ENCODE results near the gene GPSM1. TPM values are rescaled to one million over a fixed set of nuclear protein-coding genes. Genes with fewer than 3 reads are reported as not detected.
A peak's percentile ranks its signal among the peaks of the same experiment; 100 is the strongest.
"Not testable (repeated sequence)": the region's sequence is repeated elsewhere in the genome, so short reads cannot be mapped to it uniquely, and the experiment has no call there.

Gene GPSM1
- total RNA-seq, 2 donors from 2014 or later, result 8.5 to 12.3 TPM

GRCh38 chr9:136310273-136311030 is 16.9 kb upstream of the GPSM1 start:
- DNase-seq (ENCODE audit: low spot score in 2 of 2), result no peak

GRCh38 chr9:136311051-136312008 is 16.0 kb upstream of the GPSM1 start:
- DNase-seq (ENCODE audit: low spot score in 2 of 2) (no peak), ATAC-seq (peak in 1 of 2 donors; percentile 37)
- Mint-ChIP-seq H3K9me3 (peaks cover 12 to 13% of the 10 kb centered on the region in 2 donors), H3K36me3 (peaks cover 10 to 21% of the 10 kb centered on the region in 2 donors), H3K27ac (no peak overlapping the region)

More at GRCh38 chr9:136310273-136311030, 16.9 kb upstream of the GPSM1 start:
- Mint-ChIP-seq H3K27ac (no peak overlapping the region), H3K36me3 (peaks cover 9 to 12% of the 10 kb centered on the region in 2 donors), H3K9me3 (peaks cover 5 to 9% of the 10 kb centered on the region in 2 donors)
- ATAC-seq, result no peak

GRCh38 chr9:136312009-136312375 is 15.3 kb upstream of the GPSM1 start:
- ATAC-seq, result no peak
- Mint-ChIP-seq H3K27ac (no peak overlapping the region), H3K9me3 (peaks cover 14 to 15% of the 10 kb centered on the region in 2 donors), H3K36me3 (peaks cover 10 to 22% of the 10 kb centered on the region in 2 donors)
- no peak for DNase-seq (ENCODE audit: low spot score in 2 of 2)

- Mint-ChIP-seq H3K36me3 (peaks cover 10 to 22% of the 10 kb centered on the region in 2 donors), H3K27ac (no peak overlapping the region), H3K9me3 (peaks cover 14 to 15% of the 10 kb centered on the region in 2 donors)
- DNase-seq (ENCODE audit: low spot score in 2 of 2) (peak in 1 of 2 donors; percentile 55), ATAC-seq (peak; percentile 75 to 89)
Measured at GRCh38 chr9:136312436-136312835, 14.9 kb upstream of the GPSM1 start.

DNA sequence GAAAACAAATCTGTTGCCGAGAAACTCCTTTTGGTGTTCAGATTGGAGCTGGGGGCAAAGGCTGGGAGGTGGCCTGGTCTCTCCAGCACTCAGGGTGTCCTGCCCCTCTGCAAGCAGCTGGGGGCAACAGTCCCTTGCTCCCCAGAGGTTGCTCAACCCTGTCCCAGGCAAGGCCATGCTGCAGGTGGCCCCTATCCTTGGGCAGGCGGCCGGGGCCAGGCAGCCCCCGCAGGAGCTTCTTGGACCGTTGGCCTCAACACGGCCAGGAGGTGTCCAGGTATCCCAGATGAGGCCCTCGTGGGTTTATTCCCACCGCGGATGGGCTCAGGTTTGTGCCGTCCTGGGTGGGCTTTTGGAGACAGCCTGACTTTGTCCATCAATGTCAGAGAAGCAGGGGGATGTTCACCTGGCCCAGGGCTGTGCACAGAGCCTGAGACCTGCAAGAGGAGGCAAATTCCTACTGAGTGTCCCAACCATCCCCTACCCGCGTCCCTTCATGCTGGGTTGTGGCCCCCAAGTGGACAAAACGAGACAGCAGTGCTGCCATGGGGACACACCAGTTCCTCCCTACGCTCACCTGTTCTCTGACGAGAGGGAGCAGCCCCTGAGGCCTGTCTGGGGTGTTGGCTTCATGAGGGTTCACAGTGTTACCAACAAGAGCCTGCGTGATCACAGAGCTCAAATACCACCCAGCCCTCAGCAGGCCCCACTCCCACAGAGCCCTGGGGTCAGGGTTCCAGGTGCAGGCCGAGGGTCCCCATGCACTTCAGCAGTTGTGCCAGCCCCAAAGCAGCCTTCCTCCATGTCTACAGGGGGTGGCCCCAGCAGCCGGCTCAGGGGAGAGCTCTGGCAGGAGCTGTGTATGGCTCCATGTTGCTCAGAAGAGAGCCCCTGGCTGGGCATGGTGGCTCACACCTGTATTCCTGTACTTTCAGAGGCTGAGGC is 14.0 kb upstream of the GPSM1 start:
- H3K9me3 Mint-ChIP-seq, result peaks cover 14 to 15% of the 10 kb centered on the region in 2 donors
- ATAC-seq (no peak), DNase-seq (ENCODE audit: low spot score in 2 of 2) (no peak)
- H3K27ac Mint-ChIP-seq, result no peak overlapping the region
- peaks cover 10 to 22% of the 10 kb centered on the region in 2 donors for H3K36me3 Mint-ChIP-seq

DNA sequence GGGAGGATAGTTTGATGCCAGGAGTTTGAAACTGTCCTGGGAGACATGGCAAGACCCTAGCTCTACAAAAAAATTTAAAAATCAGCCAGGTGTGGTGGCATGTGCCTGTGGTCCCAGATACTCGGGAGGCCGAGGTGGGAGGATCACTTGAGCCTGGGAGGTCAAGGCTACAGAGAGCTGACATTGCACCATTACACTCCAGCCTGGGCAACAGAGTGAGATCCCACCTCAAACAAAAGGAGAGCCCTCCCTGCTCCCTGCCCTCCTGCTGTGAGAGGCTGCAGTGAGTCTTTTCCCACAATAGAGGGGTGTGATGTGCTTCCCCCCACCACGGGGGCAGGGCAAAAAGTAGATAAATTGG is 13.3 kb upstream of the GPSM1 start:
- Mint-ChIP-seq H3K36me3 (peaks cover 10 to 22% of the 10 kb centered on the region in 2 donors), H3K27ac (no peak overlapping the region), H3K9me3 (peaks cover 14 to 15% of the 10 kb centered on the region in 2 donors)
- DNase-seq (ENCODE audit: low spot score in 2 of 2), result no peak
- no peak for ATAC-seq

- no peak for ATAC-seq
- peaks cover 14 to 15% of the 10 kb centered on the region in 2 donors for H3K9me3 Mint-ChIP-seq
- H3K36me3 Mint-ChIP-seq, result peaks cover 10 to 22% of the 10 kb centered on the region in 2 donors
- peak overlapping the region in 1 of 2 donors; percentile 5 for H3K27ac Mint-ChIP-seq
- no peak for DNase-seq (ENCODE audit: low spot score in 2 of 2)
Measured at GRCh38 chr9:136314944-136315343, 12.4 kb upstream of the GPSM1 start.

- ATAC-seq (peak in 1 of 2 donors; percentile 38), DNase-seq (ENCODE audit: low spot score in 2 of 2) (no peak)
- H3K27ac Mint-ChIP-seq, result peak overlapping the region; percentile 9 to 60
- peaks cover 10 to 22% of the 10 kb centered on the region in 2 donors for H3K36me3 Mint-ChIP-seq
- H3K9me3 Mint-ChIP-seq, result peaks cover 14 to 15% of the 10 kb centered on the region in 2 donors
Measured at GRCh38 chr9:136316271-136316751, 11.0 kb upstream of the GPSM1 start.

DNA sequence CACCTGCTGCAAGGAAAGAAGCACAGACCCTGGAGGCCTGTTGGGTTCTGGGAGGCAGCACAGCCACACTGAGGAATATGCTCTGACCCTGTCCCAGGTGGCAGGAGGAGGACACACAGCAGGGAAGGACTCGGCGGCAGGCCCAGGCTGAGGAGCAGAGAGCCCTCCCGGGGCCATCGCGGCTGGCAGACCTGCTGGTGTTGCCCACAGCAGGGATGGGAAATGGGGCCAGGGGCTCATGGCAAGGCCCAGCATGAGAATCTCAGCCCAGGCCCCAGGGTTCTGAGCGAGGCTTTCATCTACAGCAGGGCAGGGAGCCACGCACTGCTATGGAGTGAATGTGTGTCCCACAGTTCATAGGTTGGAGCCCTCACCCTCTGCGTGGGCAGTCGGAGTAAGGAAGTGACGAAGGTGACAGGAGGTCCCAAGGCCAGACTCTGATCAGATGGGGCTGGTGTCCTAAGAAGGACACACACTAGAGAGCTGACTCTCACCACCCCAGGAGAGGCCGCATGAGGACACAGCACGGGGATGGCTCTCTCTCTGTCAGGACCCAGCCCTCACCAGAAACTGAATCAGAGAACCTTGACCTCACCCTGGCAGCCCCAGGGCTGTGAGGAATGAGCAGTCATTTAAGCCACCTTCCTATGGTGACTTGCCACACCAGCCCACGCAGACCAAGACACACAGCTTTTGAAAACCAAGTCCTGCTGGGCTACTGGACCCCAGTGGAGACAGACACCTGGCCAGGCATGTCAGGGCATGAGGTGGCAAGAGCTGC is 10.3 kb upstream of the GPSM1 start:
- DNase-seq (ENCODE audit: low spot score in 2 of 2), result no peak
- Mint-ChIP-seq H3K27ac (peak overlapping the region in 1 of 2 donors; percentile 50), H3K9me3 (peaks cover 14 to 15% of the 10 kb centered on the region in 2 donors), H3K36me3 (peaks cover 10 to 22% of the 10 kb centered on the region in 2 donors)
- peak in 1 of 2 donors; percentile 28 for ATAC-seq

DNA sequence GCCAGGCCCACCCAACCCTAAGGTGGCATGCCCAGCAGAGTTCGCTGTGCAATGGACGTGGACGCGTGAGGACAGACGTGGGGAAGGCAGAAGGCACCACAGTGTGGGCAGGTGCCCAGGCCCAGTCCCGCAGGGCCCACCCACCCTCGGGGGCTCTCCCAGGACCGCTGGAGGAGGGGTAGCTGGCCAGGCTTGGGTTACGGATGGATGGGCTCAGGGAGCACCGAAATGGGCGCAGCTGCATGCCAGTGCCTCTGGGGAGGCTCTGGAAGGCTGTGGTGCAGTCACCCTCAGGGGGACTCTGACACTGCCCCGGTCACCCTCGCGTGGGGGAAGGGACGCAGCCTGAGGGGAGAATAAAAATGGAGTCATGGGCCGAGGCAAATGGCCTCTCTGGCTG is 9.6 kb upstream of the GPSM1 start:
- Mint-ChIP-seq H3K27ac (no peak overlapping the region), H3K9me3 (peaks cover 14 to 15% of the 10 kb centered on the region in 2 donors), H3K36me3 (peaks cover 10 to 22% of the 10 kb centered on the region in 2 donors)
- no peak for DNase-seq (ENCODE audit: low spot score in 2 of 2)
- ATAC-seq, result no peak

- H3K36me3 Mint-ChIP-seq, result peaks cover 10 to 22% of the 10 kb centered on the region in 2 donors
- DNase-seq (ENCODE audit: low spot score in 2 of 2) (no peak), ATAC-seq (no peak)
- no peak overlapping the region for H3K27ac Mint-ChIP-seq
- H3K9me3 Mint-ChIP-seq, result peaks cover 14 to 15% of the 10 kb centered on the region in 2 donors
Measured at GRCh38 chr9:136318111-136318775, 9.1 kb upstream of the GPSM1 start.

DNA sequence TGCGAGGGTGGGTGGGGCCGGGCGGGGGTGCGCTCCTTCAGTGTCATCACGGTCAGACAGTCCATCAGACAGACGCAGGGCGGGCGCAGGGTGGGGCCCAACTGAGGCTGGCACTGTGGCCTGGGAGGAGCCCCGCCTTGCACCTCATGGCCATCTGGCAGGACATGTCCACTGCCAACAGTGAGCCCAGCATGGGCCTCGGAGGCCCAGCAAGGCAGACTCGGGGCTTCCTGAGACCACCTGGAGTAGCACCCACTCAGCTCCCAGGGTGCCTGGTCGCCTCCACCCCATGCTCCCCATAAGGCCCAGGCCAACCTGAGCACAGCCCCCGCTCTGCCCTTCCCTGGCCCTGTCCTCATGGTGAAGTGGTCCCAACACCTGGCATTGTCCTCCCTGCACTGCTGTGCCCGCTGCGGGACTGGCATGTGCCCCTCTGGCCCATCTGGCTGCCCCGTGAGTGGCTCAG is 8.5 kb upstream of the GPSM1 start:
- no peak for ATAC-seq
- DNase-seq (ENCODE audit: low spot score in 2 of 2), result no peak

GRCh38 chr9:136319244-136319643 is 8.1 kb upstream of the GPSM1 start:
- Mint-ChIP-seq H3K9me3 (peaks cover 14 to 15% of the 10 kb centered on the region in 2 donors), H3K36me3 (peaks cover 10 to 22% of the 10 kb centered on the region in 2 donors)
- ATAC-seq; DNase-seq (ENCODE audit: low spot score in 2 of 2); H3K27ac Mint-ChIP-seq: not testable (repeated sequence)

More for the DNA sequence above, 8.5 kb upstream of the GPSM1 start:
- Mint-ChIP-seq H3K36me3 (peaks cover 10 to 22% of the 10 kb centered on the region in 2 donors), H3K27ac (no peak overlapping the region), H3K9me3 (peaks cover 14 to 15% of the 10 kb centered on the region in 2 donors)

GRCh38 chr9:136319955-136320354 is 7.4 kb upstream of the GPSM1 start:
- ATAC-seq; H3K27ac Mint-ChIP-seq; DNase-seq (ENCODE audit: low spot score in 2 of 2): not testable (repeated sequence)
- Mint-ChIP-seq H3K36me3 (peaks cover 6 to 15% of the 10 kb centered on the region in 2 donors), H3K9me3 (peaks cover 10 to 15% of the 10 kb centered on the region in 2 donors)

Data from activated naive CD4-positive, alpha-beta T cell treated with anti-CD3 and anti-CD28 coated beads, Interleukin-2, amount 50 U/mL, for 72 hours (primary cell).